Retinal pigment epithelial cell (primary cell): ENCODE measurements around the gene TSEN2.

ENCODE experiments used
- DNase-seq: peaks from one replicate; pipeline ENCODE4 v3.0.0-alpha.2; 2010; ENCODE audit warnings: low read depth
- H3K4me3 ChIP-seq: 2 replicates; pipeline ENCODE4 v1.5.1; 2011; ENCODE audit warnings: mild to moderate bottlenecking, low read length, control low read depth, moderate library complexity
- TF ChIP-seq, protein P1 (sequence below): conservative IDR thresholded peaks from 2 replicates; pipeline ENCODE4 v1.5.1; 2011; ENCODE audit warnings: low read depth, low read length, control low read depth, inconsistent platforms

The TSEN2 gene

DNA sequence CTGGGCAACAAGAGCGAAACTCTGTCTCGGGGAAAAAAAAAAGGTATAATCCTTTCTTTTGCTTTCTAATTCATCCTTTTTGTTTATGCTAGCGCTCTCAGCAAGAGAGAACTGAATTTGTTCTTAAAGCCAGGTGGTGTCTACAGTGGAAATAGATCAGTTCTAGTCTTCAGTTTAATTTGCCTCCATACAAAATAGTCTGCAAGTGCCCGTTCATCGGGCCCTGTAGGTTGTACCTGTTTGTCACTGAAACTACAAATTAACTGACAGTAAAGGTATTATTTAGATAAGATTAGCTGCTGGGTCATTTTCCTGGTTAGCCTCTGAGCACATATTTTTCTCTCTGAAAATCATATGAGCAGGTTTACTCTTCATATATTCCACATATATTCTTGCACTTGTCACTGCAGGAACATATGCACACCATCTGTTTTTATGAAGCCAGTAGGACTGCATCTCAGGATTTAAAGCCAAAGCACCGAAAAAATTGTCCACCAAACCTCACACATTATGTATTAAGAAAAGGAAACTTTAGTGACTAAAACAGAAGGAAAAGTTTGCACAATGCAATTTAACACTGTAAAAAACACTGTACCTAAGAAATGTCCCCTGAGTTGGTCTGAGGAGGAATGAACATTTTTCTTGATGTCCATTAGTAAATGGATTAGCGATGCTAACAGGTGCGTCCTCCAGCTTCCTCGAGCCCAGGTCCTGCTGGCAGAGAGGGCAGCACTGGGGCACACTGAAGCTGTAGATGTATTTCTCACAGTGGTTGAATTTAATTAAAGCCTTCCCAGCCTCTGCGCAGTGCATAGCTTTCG, 60.6 kb downstream of the TSEN2 start:
- H3K4me3 ChIP-seq = no peak overlapping the region
- TF ChIP-seq, protein P1, sequence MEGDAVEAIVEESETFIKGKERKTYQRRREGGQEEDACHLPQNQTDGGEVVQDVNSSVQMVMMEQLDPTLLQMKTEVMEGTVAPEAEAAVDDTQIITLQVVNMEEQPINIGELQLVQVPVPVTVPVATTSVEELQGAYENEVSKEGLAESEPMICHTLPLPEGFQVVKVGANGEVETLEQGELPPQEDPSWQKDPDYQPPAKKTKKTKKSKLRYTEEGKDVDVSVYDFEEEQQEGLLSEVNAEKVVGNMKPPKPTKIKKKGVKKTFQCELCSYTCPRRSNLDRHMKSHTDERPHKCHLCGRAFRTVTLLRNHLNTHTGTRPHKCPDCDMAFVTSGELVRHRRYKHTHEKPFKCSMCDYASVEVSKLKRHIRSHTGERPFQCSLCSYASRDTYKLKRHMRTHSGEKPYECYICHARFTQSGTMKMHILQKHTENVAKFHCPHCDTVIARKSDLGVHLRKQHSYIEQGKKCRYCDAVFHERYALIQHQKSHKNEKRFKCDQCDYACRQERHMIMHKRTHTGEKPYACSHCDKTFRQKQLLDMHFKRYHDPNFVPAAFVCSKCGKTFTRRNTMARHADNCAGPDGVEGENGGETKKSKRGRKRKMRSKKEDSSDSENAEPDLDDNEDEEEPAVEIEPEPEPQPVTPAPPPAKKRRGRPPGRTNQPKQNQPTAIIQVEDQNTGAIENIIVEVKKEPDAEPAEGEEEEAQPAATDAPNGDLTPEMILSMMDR = no peak
- DNase-seq = no peak

DNA sequence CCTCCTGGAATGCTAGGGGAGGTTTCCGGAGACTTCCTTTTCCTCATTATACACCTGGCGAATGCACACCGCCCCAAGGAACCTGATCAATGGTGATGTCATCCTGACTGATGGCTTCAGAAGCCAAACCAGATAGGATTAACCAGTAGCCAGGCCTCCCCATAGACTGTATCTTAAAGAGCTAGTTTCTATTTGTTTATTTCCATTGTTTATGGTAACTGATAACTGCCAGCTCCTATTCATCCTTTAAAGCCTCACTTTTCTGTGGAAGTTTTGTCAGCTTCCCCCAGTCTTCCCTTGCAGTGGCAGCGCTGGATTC, 61.2 kb downstream of the TSEN2 start, which contains the start of gene MKRN2OS:
Gene MKRN2OS, minus strand, starts transcription at position 27 of the 319 bp plus-strand sequence. CDS start 35 bp downstream, outside the sequence.
- TF ChIP-seq, protein P1 = no peak
- no peak within 1 kb of the TSS for H3K4me3 ChIP-seq
- DNase-seq = no peak

DNA sequence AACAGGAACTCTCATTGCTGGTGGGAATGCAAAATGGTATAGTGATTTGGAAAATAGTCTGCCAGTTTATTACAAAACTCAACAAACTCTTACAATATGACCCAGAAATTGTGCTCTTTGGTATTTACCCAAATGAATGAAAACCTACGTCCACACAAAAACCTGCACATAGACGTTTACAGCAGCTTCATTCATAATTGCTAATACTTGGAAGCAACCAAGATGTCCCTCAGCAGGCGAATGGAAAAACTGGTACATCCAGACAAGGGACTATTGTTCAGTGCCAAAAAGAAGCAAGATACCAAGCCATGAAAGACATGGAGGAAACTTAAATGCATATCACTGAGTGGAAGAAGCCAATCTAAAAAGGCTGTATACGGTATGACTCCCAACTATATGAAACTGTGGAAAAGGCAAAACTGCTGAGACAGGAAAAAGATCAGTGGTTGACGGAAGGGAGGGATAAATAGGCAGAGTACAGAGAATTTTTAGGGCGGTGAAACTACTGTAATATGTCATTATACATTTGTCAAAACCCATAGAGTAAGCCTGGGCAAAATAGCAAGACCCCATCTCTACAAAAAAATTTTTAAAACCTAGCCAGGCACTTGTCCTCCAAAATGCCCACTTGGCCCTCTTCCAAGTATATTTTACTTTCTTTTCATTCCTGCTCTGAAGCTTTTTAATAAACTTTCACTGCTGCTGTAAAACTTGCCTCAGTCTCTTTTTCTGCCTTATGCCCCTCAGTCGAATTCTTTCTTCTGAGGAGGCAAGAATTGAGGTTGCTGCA, 65.9 kb downstream of the TSEN2 start:
- TF ChIP-seq, protein P1 = no peak
- DNase-seq = no peak
- no peak overlapping the region for H3K4me3 ChIP-seq

DNA sequence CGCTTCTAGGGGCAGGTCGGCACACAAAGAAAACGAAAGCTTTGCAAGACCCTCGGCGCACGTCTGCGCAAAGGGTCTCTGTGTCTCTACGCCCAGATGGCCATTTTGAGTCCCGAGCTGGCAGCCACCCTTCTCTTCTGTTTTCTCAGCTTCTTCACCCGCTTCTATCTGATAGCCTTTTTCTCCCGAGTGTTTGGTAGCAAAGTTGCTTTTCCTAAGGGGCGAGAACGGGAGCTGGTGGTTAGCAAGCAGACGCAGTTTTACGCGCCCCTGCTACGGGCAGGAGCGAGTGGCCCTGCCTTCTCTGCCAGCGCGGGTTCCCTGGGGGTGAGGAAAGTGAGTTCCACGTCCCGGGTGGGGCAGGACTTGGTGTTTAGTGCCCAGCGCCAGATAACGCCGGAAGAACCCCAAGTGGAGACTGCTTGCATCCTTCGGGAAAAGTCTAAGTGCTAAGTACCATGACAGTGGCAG, 69.7 kb downstream of the TSEN2 start:
- TF ChIP-seq, protein P1 = no peak
- H3K4me3 ChIP-seq = peak overlapping the region; percentile 61
- DNase-seq = no peak

DNA sequence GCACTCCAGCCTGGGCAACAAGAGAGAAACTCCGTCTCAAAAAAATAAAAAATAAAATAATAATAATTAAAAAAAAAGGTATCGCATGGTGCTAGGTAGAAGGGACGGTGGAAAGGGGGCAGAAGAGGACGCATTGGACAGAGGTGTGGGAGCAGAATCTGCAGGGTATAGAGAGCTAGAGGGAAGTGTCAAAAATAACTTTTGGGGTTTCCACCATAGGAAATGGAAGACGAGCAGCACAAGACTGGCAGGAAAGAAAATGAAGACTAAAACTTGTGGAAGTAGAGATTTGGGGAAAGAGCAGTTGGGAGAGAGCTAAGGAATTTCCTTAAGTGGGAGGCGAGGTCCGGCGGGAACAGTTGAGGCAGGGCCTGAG, 72.0 kb downstream of the TSEN2 start:
- peak overlapping the region; percentile 73 for H3K4me3 ChIP-seq
- TF ChIP-seq, protein P1 = no peak
- no peak for DNase-seq

DNA sequence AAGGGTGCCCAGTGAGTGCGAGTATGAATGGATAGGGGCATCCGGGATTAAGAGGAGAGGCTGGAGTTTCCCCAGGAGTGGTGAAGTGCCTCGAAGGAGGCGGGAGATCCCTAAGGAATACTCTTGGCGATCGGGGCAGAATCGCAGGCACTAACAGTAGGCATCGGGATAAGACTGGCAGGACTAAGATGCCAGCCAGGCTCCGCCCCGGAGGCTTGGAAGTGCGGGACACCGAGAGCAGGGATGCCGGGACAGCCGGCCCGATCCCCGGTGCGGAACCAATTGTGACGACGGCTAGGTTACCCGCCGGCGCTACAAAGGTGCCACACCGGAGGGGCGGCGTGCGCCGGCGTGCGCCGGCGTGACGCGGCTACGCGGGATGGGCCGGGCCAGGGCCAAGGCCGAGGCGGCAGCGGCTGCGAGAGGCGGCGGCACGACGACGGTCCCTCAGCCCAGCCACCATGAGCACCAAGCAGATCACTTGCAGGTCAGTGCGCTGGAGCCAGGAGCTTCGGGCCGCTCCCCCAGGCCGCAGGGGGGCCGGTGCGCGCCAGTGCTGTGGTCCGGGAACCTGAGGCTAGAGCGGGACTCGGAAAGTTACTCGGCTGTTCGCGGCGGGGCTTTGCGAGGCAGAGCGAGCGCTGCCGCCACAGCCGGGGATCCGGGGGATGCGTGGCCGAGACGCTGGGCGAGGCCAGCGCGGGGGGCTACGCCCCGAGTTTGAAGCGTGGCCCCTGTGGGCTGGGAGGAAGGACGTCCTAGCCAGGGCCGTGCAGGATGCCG, 72.6 kb downstream of the TSEN2 start, which contains the start of gene MKRN2:
Gene MKRN2, plus strand, starts transcription at position 398 of the 783 bp plus-strand sequence. Its CDS starts 64 bp downstream, at position 462.
- peak within 1 kb of the TSS; percentile 73 for H3K4me3 ChIP-seq
- TF ChIP-seq, protein P1 = no peak
- DNase-seq = peak; percentile 55
